ENCODE results near the gene GALNT10. TPM values are rescaled to one million over a fixed set of nuclear protein-coding genes. Genes with fewer than 3 reads are reported as not detected.

Gene GALNT10
- polyA plus RNA-seq, 2 of the 4 experiments (the other 2 are of a cell fraction) = 110 to 156 TPM

DNA sequence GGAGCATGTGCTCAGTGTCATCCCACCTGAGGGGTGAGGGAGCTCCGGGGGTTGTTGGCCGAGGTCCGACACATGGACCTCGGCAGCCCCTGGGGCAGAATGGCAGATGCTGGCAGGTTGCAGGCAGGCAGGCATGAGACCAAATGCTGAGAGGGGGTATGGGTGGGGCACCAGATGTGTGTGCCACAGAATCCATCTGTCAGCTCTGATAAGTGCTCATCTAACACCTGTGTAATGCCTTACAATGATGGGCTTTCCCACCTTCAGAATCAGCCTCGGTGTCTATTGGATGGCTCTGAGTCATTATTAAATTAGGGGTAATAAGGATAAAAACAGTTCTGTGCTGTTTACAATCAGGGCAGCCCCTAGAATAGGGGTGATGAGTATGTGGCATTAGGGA, 182.1 kb downstream of the GALNT10 start:
- TF ChIP-seq CBX8 (IDR thresholded peaks at IDR 0.05) (no peak), HOXB5 (CRISPR knock-in tag; IDR thresholded peaks at IDR 0.05) (no peak), HEYL (CRISPR knock-in tag; IDR thresholded peaks at IDR 0.05) (no peak), NR3C1 (IDR thresholded peaks at IDR 0.05) (no peak), KDM5A (IDR thresholded peaks at IDR 0.05) (no peak), CBX2 (IDR thresholded peaks at IDR 0.05; ENCODE audit: borderline replicate concordance, low read depth) (no peak), ZFP36 (IDR thresholded peaks at IDR 0.05; ENCODE audit: borderline replicate concordance, partially characterized antibody) (no peak), FOXS1 (CRISPR knock-in tag; IDR thresholded peaks at IDR 0.05) (no peak), GATA3 (IDR thresholded peaks at IDR 0.05; ENCODE audit: borderline replicate concordance) (no peak), RARB (CRISPR knock-in tag; IDR thresholded peaks at IDR 0.05) (no peak), HOXA7 (CRISPR knock-in tag; IDR thresholded peaks at IDR 0.05) (no peak), TFCP2L1 (CRISPR knock-in tag; IDR thresholded peaks at IDR 0.05) (no peak)
- TF ChIP-seq, protein P1, sequence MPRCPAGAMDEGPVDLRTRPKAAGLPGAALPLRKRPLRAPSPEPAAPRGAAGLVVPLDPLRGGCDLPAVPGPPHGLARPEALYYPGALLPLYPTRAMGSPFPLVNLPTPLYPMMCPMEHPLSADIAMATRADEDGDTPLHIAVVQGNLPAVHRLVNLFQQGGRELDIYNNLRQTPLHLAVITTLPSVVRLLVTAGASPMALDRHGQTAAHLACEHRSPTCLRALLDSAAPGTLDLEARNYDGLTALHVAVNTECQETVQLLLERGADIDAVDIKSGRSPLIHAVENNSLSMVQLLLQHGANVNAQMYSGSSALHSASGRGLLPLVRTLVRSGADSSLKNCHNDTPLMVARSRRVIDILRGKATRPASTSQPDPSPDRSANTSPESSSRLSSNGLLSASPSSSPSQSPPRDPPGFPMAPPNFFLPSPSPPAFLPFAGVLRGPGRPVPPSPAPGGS (IDR thresholded peaks at IDR 0.05) = no peak
- TF ChIP-seq, protein P2, sequence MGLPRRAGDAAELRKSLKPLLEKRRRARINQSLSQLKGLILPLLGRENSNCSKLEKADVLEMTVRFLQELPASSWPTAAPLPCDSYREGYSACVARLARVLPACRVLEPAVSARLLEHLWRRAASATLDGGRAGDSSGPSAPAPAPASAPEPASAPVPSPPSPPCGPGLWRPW (IDR thresholded peaks at IDR 0.05) = no peak
- TF ChIP-seq, protein P3, sequence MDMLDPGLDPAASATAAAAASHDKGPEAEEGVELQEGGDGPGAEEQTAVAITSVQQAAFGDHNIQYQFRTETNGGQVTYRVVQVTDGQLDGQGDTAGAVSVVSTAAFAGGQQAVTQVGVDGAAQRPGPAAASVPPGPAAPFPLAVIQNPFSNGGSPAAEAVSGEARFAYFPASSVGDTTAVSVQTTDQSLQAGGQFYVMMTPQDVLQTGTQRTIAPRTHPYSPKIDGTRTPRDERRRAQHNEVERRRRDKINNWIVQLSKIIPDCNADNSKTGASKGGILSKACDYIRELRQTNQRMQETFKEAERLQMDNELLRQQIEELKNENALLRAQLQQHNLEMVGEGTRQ (IDR thresholded peaks at IDR 0.05) = no peak
- TF ChIP-seq, protein P4, sequence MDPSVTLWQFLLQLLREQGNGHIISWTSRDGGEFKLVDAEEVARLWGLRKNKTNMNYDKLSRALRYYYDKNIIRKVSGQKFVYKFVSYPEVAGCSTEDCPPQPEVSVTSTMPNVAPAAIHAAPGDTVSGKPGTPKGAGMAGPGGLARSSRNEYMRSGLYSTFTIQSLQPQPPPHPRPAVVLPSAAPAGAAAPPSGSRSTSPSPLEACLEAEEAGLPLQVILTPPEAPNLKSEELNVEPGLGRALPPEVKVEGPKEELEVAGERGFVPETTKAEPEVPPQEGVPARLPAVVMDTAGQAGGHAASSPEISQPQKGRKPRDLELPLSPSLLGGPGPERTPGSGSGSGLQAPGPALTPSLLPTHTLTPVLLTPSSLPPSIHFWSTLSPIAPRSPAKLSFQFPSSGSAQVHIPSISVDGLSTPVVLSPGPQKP (IDR thresholded peaks at IDR 0.05; ENCODE audit: low read depth, low read length) = no peak
- WGBS (ENCODE audit: missing lambda C conversion rate) = 93% methylated on average over 5 of the region's 5 CpGs
- no peak for ATAC-seq
- H3K4me3 ChIP-seq = no peak overlapping the region
- H3K4me2 ChIP-seq = no peak overlapping the region
- no peak for DNase-seq (ENCODE audit: low read depth in 1 of 2, low spot score in 1 of 2)
- peaks cover 48% of the 10 kb centered on the region for H3K4me1 ChIP-seq
- H3K9me3 ChIP-seq = no peaks in the 10 kb centered on the region
- ChIA-PET CTCF (interaction anchor here (1.2 to 1.6 kb wide), 2 partner anchors 32 to 176 kb away, joined by 3 to 4 read pairs; no protein-coding TSS in a partner anchor), POLR2A (no interaction called here)
- no peak for FAIRE-seq
- peak overlapping the region; percentile 78 to 89; a peak in 4 of 6 replicates for H3K27ac ChIP-seq

DNA sequence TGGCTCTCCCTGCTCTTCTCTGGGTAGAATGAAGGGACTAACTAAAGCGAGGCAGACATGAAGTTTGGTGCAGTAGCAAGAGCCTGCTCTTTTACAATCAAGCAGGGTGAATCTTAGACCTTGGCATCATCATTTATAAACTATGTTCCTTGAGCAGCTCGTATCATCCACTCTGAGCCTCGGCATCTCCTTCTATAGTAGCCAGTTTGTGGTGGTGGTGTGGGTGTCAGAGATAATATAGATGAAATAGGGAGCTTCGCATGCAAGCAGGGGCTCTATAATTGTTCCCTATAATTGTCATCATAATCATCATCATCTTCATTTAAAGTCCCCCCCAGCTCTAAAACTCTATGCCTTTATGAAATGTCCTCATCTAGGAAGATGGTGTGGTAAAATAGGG, 182.8 kb downstream of the GALNT10 start:
- POLR2A ChIA-PET = no interaction called here
- WGBS (ENCODE audit: missing lambda C conversion rate) = 95% methylated on average over 4 of the region's 4 CpGs
- DNase-seq (ENCODE audit: low read depth in 1 of 2, low spot score in 1 of 2) = no peak
- no peak overlapping the region for H3K4me3 ChIP-seq
- peaks cover 41% of the 10 kb centered on the region for H3K4me1 ChIP-seq
- H3K9me3 ChIP-seq = no peaks in the 10 kb centered on the region
- FAIRE-seq = no peak
- TF ChIP-seq JUNB (IDR thresholded peaks at IDR 0.05) (no peak), HEYL (CRISPR knock-in tag; IDR thresholded peaks at IDR 0.05) (no peak), JUN (IDR thresholded peaks at IDR 0.05) (no peak), HOXB5 (CRISPR knock-in tag; IDR thresholded peaks at IDR 0.05) (no peak), MAZ (IDR thresholded peaks at IDR 0.05; ENCODE audit: borderline replicate concordance, low read depth, low read length) (no peak), RCOR1 (IDR thresholded peaks at IDR 0.05; ENCODE audit: low read depth, low read length) (no peak), ZC3H11A (IDR thresholded peaks at IDR 0.05) (no peak)
- H3K4me2 ChIP-seq = no peak overlapping the region
- CTCF ChIA-PET = interaction anchor here (1.6 kb wide), 1 partner anchor 177 kb away, joined by 3 read pairs; no protein-coding TSS in a partner anchor
- ATAC-seq = no peak
- peak overlapping the region; percentile 12 to 44; a peak in 3 of 6 replicates for H3K27ac ChIP-seq

DNA sequence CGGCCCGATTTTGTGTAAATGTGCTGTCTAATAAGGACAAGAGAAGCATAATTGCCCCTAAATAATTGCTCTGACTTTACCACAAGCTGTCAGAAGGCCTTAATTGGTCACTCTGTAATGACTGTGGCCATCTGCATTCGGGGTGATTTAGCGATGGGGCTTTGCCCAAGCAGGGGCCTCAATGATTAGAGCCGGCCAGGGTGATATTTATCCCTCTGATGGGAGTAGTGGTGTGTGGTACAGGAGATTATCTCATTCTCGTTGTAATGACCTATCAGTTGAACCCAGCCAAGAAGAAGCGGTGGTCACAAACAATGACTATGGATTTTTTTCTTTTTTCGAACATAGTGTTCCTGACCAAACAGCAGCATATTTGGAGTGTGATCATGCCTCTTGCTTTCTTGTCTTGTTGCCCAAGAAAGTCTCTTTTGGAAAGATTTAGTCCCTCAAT, 183.2 kb downstream of the GALNT10 start:
- DNase-seq (ENCODE audit: low read depth in 1 of 2, low spot score in 1 of 2) = no peak
- Histone ChIP-seq H3K4me1 (peaks cover 37% of the 10 kb centered on the region), H3K4me3 (no peak overlapping the region), H3K9me3 (no peaks in the 10 kb centered on the region), H3K4me2 (no peak overlapping the region), H3K27ac (peak overlapping the region; percentile 25 to 28; a peak in 2 of 6 replicates)
- CTCF ChIA-PET = no interaction called here
- ATAC-seq = no peak
- 81% methylated on average over 8 of the region's 8 CpGs for WGBS (ENCODE audit: missing lambda C conversion rate)
- FAIRE-seq = no peak
- POLR2A ChIA-PET = no interaction called here
- TF ChIP-seq RNF2 (IDR thresholded peaks at IDR 0.05; ENCODE audit: borderline replicate concordance, low read depth) (no peak), ZC3H11A (IDR thresholded peaks at IDR 0.05) (no peak), ZNF302 (CRISPR knock-in tag; IDR thresholded peaks at IDR 0.05) (no peak), ESRRA (IDR thresholded peaks at IDR 0.05; ENCODE audit: borderline replicate concordance, low read length) (no peak), NR3C1 (IDR thresholded peaks at IDR 0.05) (no peak), PHF8 (IDR thresholded peaks at IDR 0.05; ENCODE audit: borderline replicate concordance, low read depth) (no peak), JUNB (IDR thresholded peaks at IDR 0.05) (no peak), SMC3 (IDR thresholded peaks at IDR 0.05) (no peak), RCOR1 (IDR thresholded peaks at IDR 0.05; ENCODE audit: low read depth, low read length) (no peak)
- TF ChIP-seq, protein P5, sequence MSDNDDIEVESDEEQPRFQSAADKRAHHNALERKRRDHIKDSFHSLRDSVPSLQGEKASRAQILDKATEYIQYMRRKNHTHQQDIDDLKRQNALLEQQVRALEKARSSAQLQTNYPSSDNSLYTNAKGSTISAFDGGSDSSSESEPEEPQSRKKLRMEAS (IDR thresholded peaks at IDR 0.05) = no peak
- TF ChIP-seq, protein P4 (IDR thresholded peaks at IDR 0.05; ENCODE audit: low read depth, low read length) = no peak
- TF ChIP-seq, protein P6, sequence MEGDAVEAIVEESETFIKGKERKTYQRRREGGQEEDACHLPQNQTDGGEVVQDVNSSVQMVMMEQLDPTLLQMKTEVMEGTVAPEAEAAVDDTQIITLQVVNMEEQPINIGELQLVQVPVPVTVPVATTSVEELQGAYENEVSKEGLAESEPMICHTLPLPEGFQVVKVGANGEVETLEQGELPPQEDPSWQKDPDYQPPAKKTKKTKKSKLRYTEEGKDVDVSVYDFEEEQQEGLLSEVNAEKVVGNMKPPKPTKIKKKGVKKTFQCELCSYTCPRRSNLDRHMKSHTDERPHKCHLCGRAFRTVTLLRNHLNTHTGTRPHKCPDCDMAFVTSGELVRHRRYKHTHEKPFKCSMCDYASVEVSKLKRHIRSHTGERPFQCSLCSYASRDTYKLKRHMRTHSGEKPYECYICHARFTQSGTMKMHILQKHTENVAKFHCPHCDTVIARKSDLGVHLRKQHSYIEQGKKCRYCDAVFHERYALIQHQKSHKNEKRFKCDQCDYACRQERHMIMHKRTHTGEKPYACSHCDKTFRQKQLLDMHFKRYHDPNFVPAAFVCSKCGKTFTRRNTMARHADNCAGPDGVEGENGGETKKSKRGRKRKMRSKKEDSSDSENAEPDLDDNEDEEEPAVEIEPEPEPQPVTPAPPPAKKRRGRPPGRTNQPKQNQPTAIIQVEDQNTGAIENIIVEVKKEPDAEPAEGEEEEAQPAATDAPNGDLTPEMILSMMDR (IDR thresholded peaks at IDR 0.05) = no peak
